Left ventricle myocardium superior (tissue), 1 donor: ENCODE data around the gene USP3. TPM values are rescaled to one million over a fixed set of nuclear protein-coding genes. Genes with fewer than 3 reads are reported as not detected.
A peak's percentile ranks its signal among the peaks of the same experiment; 100 is the strongest.
"Not testable (repeated sequence)": the region's sequence is repeated elsewhere in the genome, so short reads cannot be mapped to it uniquely, and the experiment has no call there.

ENCODE experiments used
- ATAC-seq: fragments of 200-7000 bp; cut with Tn5 transposase; one replicate; pipeline ENCODE4 v1.9.1; 2020; ENCODE audit warnings: mild to moderate bottlenecking, moderate library complexity
- DNase-seq: peaks from one replicate; pipeline ENCODE4 v3.0.0-alpha.2; 2020
- intact Hi-C: fragments of 100-400 bp; cut with micrococcal nuclease; formaldehyde crosslinking; loops from one replicate; pipeline ENCODE4 v1.11.0; 2022
- total RNA-seq: library from RNA; stranded (reverse); fragmentation: NEBNext Ultra II Directional; extraction: Animal tissue kit (Norgen Biotek cat#: 25700); gene quantifications from one replicate; pipeline ENCODE4 v1.2.1, GENCODE V29; 2021
- donor health status: DM: no; HTN: yes; CAD: no; lungs with severe emphysema.

The USP3 gene
- total RNA-seq, 1 donor from 2014 or later: 18.1 TPM

- peak; percentile 20 for ATAC-seq
- DNase-seq: no peak
- intact Hi-C loops: no loop called here
These were observed 29.5 kb upstream of the USP3 start for GRCh38 chr15:63474810-63475316.

GRCh38 chr15:63475707-63476106, 28.7 kb upstream of the USP3 start:
- no peak for DNase-seq
- ATAC-seq: no peak
- intact Hi-C loops: no loop called here

GRCh38 chr15:63476229-63476632, 28.2 kb upstream of the USP3 start:
- no peak for DNase-seq
- ATAC-seq: peak; percentile 27
- intact Hi-C loops: no loop called here

GRCh38 chr15:63478243-63478642, 26.1 kb upstream of the USP3 start:
- ATAC-seq: no peak
- DNase-seq: no peak
- intact Hi-C loops: no loop called here

- DNase-seq (no peak), ATAC-seq (no peak)
- intact Hi-C loops: no loop called here
These were observed 24.0 kb upstream of the USP3 start for GRCh38 chr15:63480441-63480821.

GRCh38 chr15:63481105-63481810, 23.1 kb upstream of the USP3 start:
- DNase-seq: no peak
- intact Hi-C loops: no loop called here
- no peak for ATAC-seq

- no peak for ATAC-seq
- intact Hi-C loops: no loop called here
- DNase-seq: no peak
These were observed 21.5 kb upstream of the USP3 start for GRCh38 chr15:63482874-63483323.

- intact Hi-C loops: no loop called here
- ATAC-seq (no peak), DNase-seq (no peak)
These were observed 20.6 kb upstream of the USP3 start for GRCh38 chr15:63483521-63484371.

GRCh38 chr15:63484433-63485186, 19.8 kb upstream of the USP3 start:
- intact Hi-C loops: no loop called here
- DNase-seq (no peak), ATAC-seq (no peak)

GRCh38 chr15:63487076-63487757, 17.2 kb upstream of the USP3 start:
- intact Hi-C loops: no loop called here
- ATAC-seq: peak; percentile 91
- DNase-seq: peak; percentile 94

GRCh38 chr15:63487758-63488397, 16.5 kb upstream of the USP3 start:
- intact Hi-C loops, ATAC-seq, DNase-seq: not testable (repeated sequence)

- intact Hi-C loops: no loop called here
- DNase-seq: no peak
- ATAC-seq: no peak
These were observed 15.9 kb upstream of the USP3 start for GRCh38 chr15:63488398-63488960.

GRCh38 chr15:63489352-63489751, 15.0 kb upstream of the USP3 start:
- ATAC-seq: no peak
- no peak for DNase-seq
- intact Hi-C loops: no loop called here

GRCh38 chr15:63490345-63491034, 13.9 kb upstream of the USP3 start:
- DNase-seq: no peak
- peak; percentile 66 for ATAC-seq
- intact Hi-C loops: no loop called here

GRCh38 chr15:63491116-63491827, 13.1 kb upstream of the USP3 start:
- DNase-seq (no peak), ATAC-seq (peak; percentile 60)
- intact Hi-C loops: no loop called here

GRCh38 chr15:63491979-63492378, 12.4 kb upstream of the USP3 start:
- ATAC-seq (no peak), DNase-seq (no peak)
- intact Hi-C loops: no loop called here

GRCh38 chr15:63492541-63493077, 11.8 kb upstream of the USP3 start:
- intact Hi-C loops: no loop called here
- DNase-seq (no peak), ATAC-seq (no peak)
